SU-DHL-6 (cell line): ENCODE results near the gene SIGLEC12.

Experiments used
- H2AFZ ChIP-seq: fragments of 200-600 bp; sonication (generic); 2 replicates; pipeline ENCODE4 v1.6.1; 2014; ENCODE audit warnings: low read depth, mild to moderate bottlenecking, moderate library complexity, mixed read lengths, antibody characterized with exemption, low read length; ENCODE audit not compliant: severe bottlenecking
- H3F3A ChIP-seq: fragments of 200-600 bp; shearing (Covaris generic); 2 replicates; pipeline ENCODE4 v1.6.0; 2016; ENCODE audit warnings: antibody characterized with exemption, mild to moderate bottlenecking; ENCODE audit not compliant: insufficient read depth
- H3K27ac ChIP-seq: fragments of 200-600 bp; sonication (generic); 2 replicates; pipeline ENCODE4 v1.5.1; 2016; ENCODE audit warnings: low read depth, mild to moderate bottlenecking, low read length, moderate library complexity, mixed read lengths
- H3K27me3 ChIP-seq: fragments of 200-600 bp; sonication (generic), shearing (Covaris generic); 2 replicates; pipeline ENCODE4 v1.6.0; 2014; ENCODE audit warnings: mild to moderate bottlenecking, low read length
- H3K36me3 ChIP-seq: fragments of 200-600 bp; sonication (generic); 2 replicates; pipeline ENCODE4 v1.6.1; 2014; ENCODE audit warnings: mild to moderate bottlenecking, low read length, mixed read lengths
- H3K4me2 ChIP-seq: fragments of 300-600, 200-600 bp; shearing (Covaris generic), sonication (generic); 2 replicates; pipeline ENCODE4 v1.6.0; 2014; ENCODE audit warnings: low read length, low read depth, mild to moderate bottlenecking; ENCODE audit not compliant: poor library complexity, severe bottlenecking
- H3K4me3 ChIP-seq: fragments of 200-600 bp; sonication (generic); 2 replicates; pipeline ENCODE4 v1.5.1; 2014; ENCODE audit warnings: antibody characterized with exemption, low read length, mild to moderate bottlenecking, mixed read lengths; ENCODE audit not compliant: insufficient read depth, poor library complexity, severe bottlenecking
- H3K79me2 ChIP-seq: fragments of 200-600 bp; sonication (generic); 2 replicates; pipeline ENCODE4 v1.6.1; 2014; ENCODE audit warnings: mild to moderate bottlenecking, low read length, moderate library complexity; ENCODE audit not compliant: insufficient read depth
- H3K9ac ChIP-seq: fragments of 200-600 bp; sonication (generic); 2 replicates; pipeline ENCODE4 v1.7.0; 2014; ENCODE audit warnings: mild to moderate bottlenecking, low read length
- H3K9me2 ChIP-seq: fragments of 200-600 bp; sonication (generic); replicated peaks from 2 replicates; pipeline ENCODE4 v1.6.1; 2014; ENCODE audit warnings: low read length; ENCODE audit not compliant: insufficient read depth
- H3K9me3 ChIP-seq: fragments of 200-600 bp; sonication (generic); 2 replicates; pipeline ENCODE4 v1.6.1; 2014; ENCODE audit warnings: low read length, mixed read lengths; ENCODE audit not compliant: insufficient read depth
- H4K20me1 ChIP-seq: fragments of 200-600 bp; sonication (generic); 2 replicates; pipeline ENCODE4 v1.6.1; 2014; ENCODE audit warnings: low read depth, mild to moderate bottlenecking, antibody characterized with exemption, low read length, moderate library complexity, mixed read lengths
- CTCF ChIP-seq: fragments of 200-600 bp; sonication (generic); IDR thresholded peaks from one replicate; pipeline ENCODE4 v1.5.1; 2017; ENCODE audit warnings: antibody characterized with exemption, mild to moderate bottlenecking, low read length, moderate library complexity; ENCODE audit not compliant: insufficient read depth, poor library complexity, severe bottlenecking
- EZH2phosphoT487 ChIP-seq: fragments of 200-600 bp; sonication (generic), shearing (Covaris generic); conservative IDR thresholded peaks from 2 replicates; pipeline ENCODE4 v1.6.1; 2018; ENCODE audit warnings: mild to moderate bottlenecking, antibody characterized with exemption, low read length, moderate library complexity, mixed read lengths

SIGLEC12 gene

GRCh38 chr19:51479531-51480331 is 21.9 kb downstream of the SIGLEC12 start:
- H3K4me2 ChIP-seq = no peak overlapping the region
- H3K36me3 ChIP-seq = no peaks in the 10 kb centered on the region
- H2AFZ ChIP-seq = no peak overlapping the region
- no peak overlapping the region for H3K4me3 ChIP-seq
- no peak overlapping the region for H3K9ac ChIP-seq
- H3K9me2 ChIP-seq = no peaks in the 10 kb centered on the region
- TF ChIP-seq EZH2phosphoT487 (no peak), CTCF (no peak)
- H3K27me3 ChIP-seq = no peaks in the 10 kb centered on the region
- H3K27ac ChIP-seq = no peak overlapping the region
- H4K20me1 ChIP-seq = no peaks in the 10 kb centered on the region
- no peaks in the 10 kb centered on the region for H3K79me2 ChIP-seq
- H3F3A ChIP-seq = no peaks in the 10 kb centered on the region
- no peaks in the 10 kb centered on the region for H3K9me3 ChIP-seq

DNA sequence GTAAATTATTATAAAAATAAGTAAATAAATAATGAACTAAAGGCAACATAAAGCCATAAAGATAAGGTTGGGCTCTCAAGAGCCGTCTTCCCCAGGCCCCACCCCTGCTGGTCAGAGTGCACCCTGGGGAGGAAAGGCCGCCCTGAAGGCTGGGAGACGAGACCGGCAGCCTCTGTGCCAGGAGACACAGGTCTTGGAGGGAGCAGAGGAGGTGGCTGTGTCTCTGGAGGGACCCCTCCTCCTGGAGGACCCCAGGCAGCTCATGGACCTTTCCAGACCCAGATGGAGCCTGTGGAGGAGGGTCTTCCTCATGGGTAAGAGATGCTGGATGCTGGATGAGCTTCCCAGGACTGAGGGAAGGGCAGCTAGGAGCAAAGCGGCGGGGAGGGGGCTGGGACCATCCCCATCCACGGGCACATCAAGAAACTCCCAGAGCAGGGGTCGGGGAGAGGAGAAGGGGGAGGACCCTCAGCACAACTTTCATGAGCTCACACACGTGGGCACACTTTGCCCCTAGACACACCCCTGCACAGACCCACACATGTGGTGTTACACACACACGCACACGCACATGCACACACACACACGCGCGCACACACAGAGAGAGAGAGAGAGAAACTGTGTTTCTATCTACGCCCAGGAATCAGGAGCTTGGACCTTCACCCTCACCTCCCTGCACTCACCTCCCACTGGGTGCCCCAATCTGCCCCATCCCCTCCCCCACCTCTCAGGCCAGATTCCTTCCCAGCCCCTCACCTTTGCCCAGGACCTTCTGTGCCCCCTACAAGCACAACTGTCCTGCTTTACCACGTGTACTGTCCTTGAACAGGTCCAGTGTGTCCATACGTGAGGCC is 23.0 kb downstream of the SIGLEC12 start, which contains the start of gene CEACAM18:
Gene CEACAM18 (plus strand): TSS at position 159 of the 854 bp plus-strand sequence.
- Histone ChIP-seq H3K4me2 (no peak within 1 kb of the TSS), H3K9me2 (no peaks in the 10 kb centered on the region), H4K20me1 (no peaks in the 10 kb centered on the region), H3F3A (no peaks in the 10 kb centered on the region), H3K4me3 (no peak within 1 kb of the TSS), H3K36me3 (no peaks in the 10 kb centered on the region), H2AFZ (no peak within 1 kb of the TSS), H3K79me2 (no peaks in the 10 kb centered on the region), H3K27ac (no peak within 1 kb of the TSS), H3K27me3 (no peaks in the 10 kb centered on the region), H3K9ac (no peak within 1 kb of the TSS), H3K9me3 (no peaks in the 10 kb centered on the region)
- TF ChIP-seq EZH2phosphoT487 (no peak), CTCF (no peak)

- no peak overlapping the region for H3K4me2 ChIP-seq
- no peak overlapping the region for H3K4me3 ChIP-seq
- H3K9me2 ChIP-seq = no peaks in the 10 kb centered on the region
- H3K9ac ChIP-seq = no peak overlapping the region
- no peak overlapping the region for H3K27ac ChIP-seq
- TF ChIP-seq CTCF = no peak
- TF ChIP-seq EZH2phosphoT487 = no peak
- no peaks in the 10 kb centered on the region for H3K9me3 ChIP-seq
- H3K79me2 ChIP-seq = no peaks in the 10 kb centered on the region
- no peak overlapping the region for H2AFZ ChIP-seq
- H3F3A ChIP-seq = no peaks in the 10 kb centered on the region
- no peaks in the 10 kb centered on the region for H4K20me1 ChIP-seq
- H3K36me3 ChIP-seq = no peaks in the 10 kb centered on the region
- no peaks in the 10 kb centered on the region for H3K27me3 ChIP-seq
Measured at GRCh38 chr19:51477344-51477743, 24.3 kb downstream of the SIGLEC12 start.
